ES-I3 (cell line): Measurements from ENCODE around the gene TMEM198.

ENCODE experiments used
- H3K36me3 ChIP-seq: 2 replicates; pipeline ENCODE4 v1.6.1; 2013; ENCODE audit warnings: mild to moderate bottlenecking, low read length, control low read depth, moderate library complexity; ENCODE audit not compliant: insufficient read depth
- H3K4me1 ChIP-seq: 2 replicates; pipeline ENCODE4 v1.6.1; 2013; ENCODE audit warnings: mild to moderate bottlenecking, control low read depth, low read length; ENCODE audit not compliant: insufficient read depth
- H3K9ac ChIP-seq: 2 replicates; pipeline ENCODE4 v1.6.1; 2013; ENCODE audit warnings: low read depth, mild to moderate bottlenecking, low read length, moderate library complexity
- H3K9me3 ChIP-seq: 2 replicates; pipeline ENCODE4 v1.6.1; 2013; ENCODE audit warnings: mild to moderate bottlenecking, low read length, moderate library complexity; ENCODE audit not compliant: control insufficient read depth, insufficient read depth

The TMEM198 gene

DNA sequence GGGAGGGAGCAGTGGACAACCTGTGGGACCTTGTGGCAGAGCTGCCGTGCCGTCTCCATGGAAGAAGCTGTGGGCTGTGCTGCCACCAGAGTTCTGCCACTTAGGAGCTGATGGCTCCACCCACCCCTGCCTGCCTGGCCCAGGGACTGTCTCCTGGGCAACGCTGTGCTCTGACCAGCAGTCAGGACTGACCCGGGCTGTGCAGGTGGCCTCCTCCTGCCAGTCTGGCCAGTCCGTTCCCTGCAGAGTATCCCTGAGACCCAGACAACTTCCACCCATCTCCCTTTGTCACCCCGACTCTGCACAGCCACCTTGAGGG, 16.8 kb upstream of the TMEM198 start:
- peaks cover 9% of the 10 kb centered on the region for H3K4me1 ChIP-seq
- H3K36me3 ChIP-seq, result no peaks in the 10 kb centered on the region

GRCh38 chr2:219527472-219527871, 16.4 kb upstream of the TMEM198 start:
- Histone ChIP-seq H3K9ac (no peak overlapping the region), H3K36me3 (no peaks in the 10 kb centered on the region), H3K9me3 (no peaks in the 10 kb centered on the region), H3K4me1 (peaks cover 13% of the 10 kb centered on the region)

More for the DNA sequence above, 16.8 kb upstream of the TMEM198 start:
- Histone ChIP-seq H3K9ac (no peak overlapping the region), H3K9me3 (no peaks in the 10 kb centered on the region)

GRCh38 chr2:219530048-219530963, 13.5 kb upstream of the TMEM198 start:
- Histone ChIP-seq H3K9ac (peak overlapping the region; percentile 47; the same call in 1 of the 2 replicates), H3K36me3 (no peaks in the 10 kb centered on the region), H3K4me1 (peaks cover 14% of the 10 kb centered on the region), H3K9me3 (no peaks in the 10 kb centered on the region)

GRCh38 chr2:219531639-219532377, 12.0 kb upstream of the TMEM198 start:
- no peaks in the 10 kb centered on the region for H3K9me3 ChIP-seq
- H3K4me1 ChIP-seq, result peaks cover 15% of the 10 kb centered on the region
- no peak overlapping the region for H3K9ac ChIP-seq
- no peaks in the 10 kb centered on the region for H3K36me3 ChIP-seq

GRCh38 chr2:219532378-219532649, 11.5 kb upstream of the TMEM198 start:
- Histone ChIP-seq H3K9me3 (no peaks in the 10 kb centered on the region), H3K36me3 (no peaks in the 10 kb centered on the region), H3K9ac (no peak overlapping the region), H3K4me1 (peaks cover 20% of the 10 kb centered on the region)

DNA sequence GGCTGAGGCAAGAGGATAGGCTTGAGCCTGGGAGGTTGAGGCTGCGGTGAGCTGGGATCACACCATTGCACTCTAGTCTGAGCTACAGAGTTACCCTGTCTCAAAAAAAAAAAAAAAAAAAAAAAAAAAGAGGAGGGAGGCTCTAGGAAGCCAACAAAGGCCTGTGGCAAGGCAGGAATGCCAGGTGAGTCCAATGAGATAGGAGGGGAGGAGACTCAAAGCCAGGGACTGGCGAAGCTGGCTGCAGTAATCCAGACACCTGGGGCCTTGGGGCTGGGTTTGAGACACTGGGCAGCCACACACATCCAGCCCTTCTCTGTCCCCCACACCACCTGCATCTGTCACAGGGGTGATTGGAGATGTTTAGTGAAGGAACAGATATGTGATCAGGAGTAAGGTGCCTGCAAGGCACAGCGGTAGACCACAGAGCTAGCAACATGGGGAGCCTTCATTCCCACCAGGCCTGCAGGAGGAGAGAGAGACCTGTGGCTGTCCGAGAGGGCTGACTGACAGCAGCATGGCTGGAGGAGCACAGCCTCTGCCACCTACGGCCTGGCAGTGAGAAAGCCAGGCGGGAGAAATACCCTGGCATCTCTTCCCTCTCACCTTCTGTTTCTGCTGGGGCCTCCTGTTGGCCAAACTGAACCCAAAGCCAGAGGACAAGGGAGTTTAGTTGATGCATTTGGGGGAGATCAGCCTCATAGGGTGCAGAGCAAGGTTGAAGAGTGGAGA, 9.7 kb upstream of the TMEM198 start:
- Histone ChIP-seq H3K36me3 (no peaks in the 10 kb centered on the region), H3K4me1 (peaks cover 34% of the 10 kb centered on the region), H3K9ac (no peak overlapping the region), H3K9me3 (no peaks in the 10 kb centered on the region)

DNA sequence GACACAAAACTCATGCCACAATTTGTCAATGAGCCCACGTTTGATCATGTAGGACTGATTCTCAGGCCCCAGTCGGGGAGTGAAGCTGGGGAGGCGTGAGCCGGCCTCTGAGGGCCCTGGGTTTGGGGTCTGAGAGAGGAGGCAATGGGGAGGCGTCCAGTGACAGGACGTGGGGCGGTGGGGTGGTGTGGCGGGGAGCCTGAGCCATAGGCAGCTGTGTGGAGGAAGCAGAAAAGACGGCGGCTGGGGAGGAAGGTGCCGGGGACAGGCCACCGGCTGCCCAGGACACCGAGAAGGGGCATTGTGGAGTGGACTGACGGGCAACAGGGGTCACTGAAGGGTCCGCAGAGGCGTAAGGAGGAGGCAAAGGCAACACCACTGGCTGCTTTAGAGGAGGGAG, 7.4 kb upstream of the TMEM198 start:
- Histone ChIP-seq H3K4me1 (peaks cover 28% of the 10 kb centered on the region), H3K36me3 (peaks cover 9% of the 10 kb centered on the region), H3K9ac (no peak overlapping the region), H3K9me3 (no peaks in the 10 kb centered on the region)

- peaks cover 26% of the 10 kb centered on the region for H3K4me1 ChIP-seq
Observed at GRCh38 chr2:219536967-219537366, 6.9 kb upstream of the TMEM198 start.

GRCh38 chr2:219537657-219538488, 6.0 kb upstream of the TMEM198 start:
- no peaks in the 10 kb centered on the region for H3K9me3 ChIP-seq
- peak overlapping the region; percentile 28; the same call in 1 of the 2 replicates for H3K9ac ChIP-seq
- peaks cover 9% of the 10 kb centered on the region for H3K36me3 ChIP-seq
- H3K4me1 ChIP-seq, result peaks cover 23% of the 10 kb centered on the region

More at GRCh38 chr2:219536967-219537366, 6.9 kb upstream of the TMEM198 start:
- Histone ChIP-seq H3K9ac (no peak overlapping the region), H3K36me3 (peaks cover 9% of the 10 kb centered on the region), H3K9me3 (no peaks in the 10 kb centered on the region)

- Histone ChIP-seq H3K9ac (no peak overlapping the region; the same call in 1 of the 2 replicates), H3K4me1 (peaks cover 23% of the 10 kb centered on the region), H3K36me3 (peaks cover 9% of the 10 kb centered on the region), H3K9me3 (no peaks in the 10 kb centered on the region)
Observed at GRCh38 chr2:219538504-219538951, 5.3 kb upstream of the TMEM198 start.

DNA sequence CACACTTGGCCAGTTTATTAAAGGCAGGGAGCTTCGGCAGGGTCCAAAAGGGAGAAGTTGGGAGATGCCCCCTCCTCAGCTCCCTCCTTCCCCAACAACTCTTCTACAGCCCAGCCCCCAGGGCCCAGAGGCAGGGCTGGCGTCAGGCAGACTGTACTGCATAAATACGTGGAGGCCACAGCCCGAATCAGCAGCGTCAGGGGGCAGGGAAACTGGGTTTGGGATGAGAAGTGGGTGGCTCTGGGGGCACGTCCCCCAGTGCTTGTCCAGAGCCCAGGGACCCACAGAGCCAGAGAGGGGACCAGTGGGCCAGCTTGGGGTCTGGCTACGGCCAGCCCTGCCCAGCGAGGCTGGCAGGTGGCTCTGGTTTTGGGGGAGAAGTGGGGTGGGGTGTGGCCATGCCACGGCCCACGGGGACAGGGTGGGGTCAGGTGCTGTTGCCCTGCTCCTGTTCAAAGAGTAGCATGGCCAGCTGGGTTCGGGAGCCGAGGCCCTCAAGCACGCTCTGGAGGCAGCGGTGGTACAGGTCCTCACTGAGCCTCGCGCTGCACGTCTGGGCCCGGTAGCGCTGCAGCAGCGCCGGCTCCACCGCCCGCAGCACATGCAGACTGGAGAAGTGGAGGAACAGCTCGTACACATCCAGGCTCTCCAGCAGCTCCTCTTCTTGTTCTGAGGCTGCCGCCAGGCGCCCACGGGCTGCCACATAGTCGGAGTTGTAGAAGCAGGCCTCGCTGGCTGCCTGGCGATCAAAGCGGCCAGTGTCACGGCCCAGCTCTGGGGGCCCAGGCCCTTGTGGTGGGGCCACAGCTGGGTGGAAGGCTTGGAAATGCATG, 4.7 kb upstream of the TMEM198 start:
- Histone ChIP-seq H3K9ac (no peak overlapping the region), H3K4me1 (peaks cover 23% of the 10 kb centered on the region), H3K9me3 (no peaks in the 10 kb centered on the region), H3K36me3 (peaks cover 9% of the 10 kb centered on the region)

DNA sequence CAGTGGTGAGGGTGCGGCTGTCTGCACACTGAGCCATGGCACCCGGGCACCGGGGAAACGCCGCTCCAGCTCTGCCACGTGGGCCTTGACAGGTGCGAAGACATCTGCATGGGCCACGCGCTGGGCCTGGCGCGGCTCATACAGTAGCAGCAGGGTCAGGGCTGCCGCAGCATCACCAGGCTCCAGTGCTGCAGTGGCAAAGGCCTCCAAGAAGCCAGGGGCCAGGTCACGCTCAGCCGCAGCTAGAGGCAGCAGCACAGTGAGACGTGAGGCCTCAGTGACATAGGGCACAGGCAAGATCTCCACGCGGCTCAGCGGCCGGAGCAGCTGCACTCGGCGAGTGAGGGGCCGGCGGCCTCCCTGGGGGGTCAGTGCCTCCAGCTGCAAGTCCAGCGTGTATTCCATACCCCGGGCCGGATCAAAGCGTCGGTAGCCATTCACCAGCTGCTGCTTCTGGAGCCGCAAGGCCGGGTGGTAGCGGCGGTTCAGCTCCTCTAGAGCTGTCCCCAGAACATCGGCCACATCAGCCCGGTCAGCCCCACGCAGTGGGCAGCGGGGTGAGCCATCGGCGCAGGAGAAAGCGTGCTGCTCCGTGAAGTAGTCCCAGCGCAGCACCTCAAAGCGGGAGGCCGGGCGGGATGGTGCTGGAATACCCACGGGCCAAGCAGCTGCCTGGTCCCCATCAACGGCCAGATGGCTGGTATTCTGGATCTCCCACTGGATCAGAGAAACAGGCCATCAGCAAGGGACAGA, 3.7 kb upstream of the TMEM198 start:
- H3K9ac ChIP-seq, result no peak overlapping the region

More for the DNA sequence above, 3.7 kb upstream of the TMEM198 start:
- H3K4me1 ChIP-seq, result peaks cover 23% of the 10 kb centered on the region
- H3K36me3 ChIP-seq, result peaks cover 9% of the 10 kb centered on the region
- no peaks in the 10 kb centered on the region for H3K9me3 ChIP-seq
